Uterus (tissue), 2 donors: ENCODE results near the gene MIOS.

Experiments
- POLR2A ChIP-seq, 2 donors: fragments of 450-650 bp; IDR thresholded peaks; one replicate each; pipeline ENCODE4 v1.6.1; 2016; ENCODE audit warnings: antibody characterized with exemption in 2 of 2, mild to moderate bottlenecking in 1 of 2, moderate library complexity in 1 of 2
- TF ChIP-seq, protein P1 (sequence below), 4 experiments: fragments of 200-600 bp in 2 of 4; fragments of 450-650 bp in 2 of 4; sonication (generic) in 2 of 4; IDR thresholded peaks; one replicate each; pipeline ENCODE4 v1.5.1; 2016 to 2019; ENCODE audit warnings: antibody characterized with exemption in 4 of 4, mild to moderate bottlenecking in 2 of 4, moderate library complexity in 1 of 4

DNA sequence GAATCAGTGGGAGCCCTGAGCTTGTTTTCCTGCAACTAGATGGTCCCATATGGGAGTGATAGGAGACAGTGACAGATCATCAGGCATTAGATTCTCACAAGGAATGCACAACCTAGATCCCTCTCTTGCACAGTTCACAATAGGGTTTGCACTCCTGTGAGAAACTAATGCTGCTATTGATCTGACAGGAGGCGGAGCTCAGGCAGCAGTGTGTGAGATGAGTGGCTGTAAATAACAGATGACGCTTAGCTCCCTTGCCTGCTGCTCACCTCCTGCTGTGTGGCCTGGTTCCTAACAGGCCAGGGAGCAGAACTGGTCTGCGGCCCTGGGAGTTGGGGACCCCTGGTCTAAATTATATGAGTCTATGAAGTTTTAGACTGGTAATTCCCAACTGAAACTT is 3.9 kb downstream of the MIOS start:
- TF ChIP-seq, protein P1, sequence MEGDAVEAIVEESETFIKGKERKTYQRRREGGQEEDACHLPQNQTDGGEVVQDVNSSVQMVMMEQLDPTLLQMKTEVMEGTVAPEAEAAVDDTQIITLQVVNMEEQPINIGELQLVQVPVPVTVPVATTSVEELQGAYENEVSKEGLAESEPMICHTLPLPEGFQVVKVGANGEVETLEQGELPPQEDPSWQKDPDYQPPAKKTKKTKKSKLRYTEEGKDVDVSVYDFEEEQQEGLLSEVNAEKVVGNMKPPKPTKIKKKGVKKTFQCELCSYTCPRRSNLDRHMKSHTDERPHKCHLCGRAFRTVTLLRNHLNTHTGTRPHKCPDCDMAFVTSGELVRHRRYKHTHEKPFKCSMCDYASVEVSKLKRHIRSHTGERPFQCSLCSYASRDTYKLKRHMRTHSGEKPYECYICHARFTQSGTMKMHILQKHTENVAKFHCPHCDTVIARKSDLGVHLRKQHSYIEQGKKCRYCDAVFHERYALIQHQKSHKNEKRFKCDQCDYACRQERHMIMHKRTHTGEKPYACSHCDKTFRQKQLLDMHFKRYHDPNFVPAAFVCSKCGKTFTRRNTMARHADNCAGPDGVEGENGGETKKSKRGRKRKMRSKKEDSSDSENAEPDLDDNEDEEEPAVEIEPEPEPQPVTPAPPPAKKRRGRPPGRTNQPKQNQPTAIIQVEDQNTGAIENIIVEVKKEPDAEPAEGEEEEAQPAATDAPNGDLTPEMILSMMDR (IDR thresholded peaks at IDR 0.05) = no peak
- TF ChIP-seq POLR2A (IDR thresholded peaks at IDR 0.05) = no peak
